Uterus (tissue), 2 donors: ENCODE measurements around the gene CALML5.

Experiments used
- CTCF ChIP-seq, 4 experiments: fragments of 200-600 bp in 2 of 4; fragments of 450-650 bp in 2 of 4; sonication (generic) in 2 of 4; IDR thresholded peaks; one replicate each; pipeline ENCODE4 v1.5.1; 2016 to 2019; ENCODE audit warnings: antibody characterized with exemption in 4 of 4, mild to moderate bottlenecking in 2 of 4, moderate library complexity in 1 of 4
- POLR2A ChIP-seq, 2 donors: fragments of 450-650 bp; IDR thresholded peaks; one replicate each; pipeline ENCODE4 v1.6.1; 2016; ENCODE audit warnings: antibody characterized with exemption in 2 of 2, mild to moderate bottlenecking in 1 of 2, moderate library complexity in 1 of 2

DNA sequence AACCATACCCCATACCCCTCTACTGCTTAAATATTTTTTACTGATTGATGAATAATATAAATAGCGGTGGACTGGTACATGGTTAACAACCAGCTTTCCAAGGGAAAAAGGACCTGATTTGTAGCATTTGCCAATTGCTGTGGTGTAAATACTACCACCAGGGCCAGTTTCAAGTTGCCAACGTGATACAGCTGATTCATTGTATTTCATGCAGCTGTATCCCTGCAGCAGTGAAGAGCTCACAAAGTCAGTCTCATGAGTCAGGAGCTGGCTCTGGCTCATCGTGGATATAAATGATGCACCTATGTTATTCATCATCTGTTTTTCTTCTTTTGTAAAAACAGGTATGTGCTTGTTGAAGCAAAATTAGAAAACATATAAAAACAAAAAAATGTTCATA is 15.2 kb downstream of the CALML5 start:
- TF ChIP-seq CTCF (IDR thresholded peaks at IDR 0.05), result no peak
- no peak for TF ChIP-seq POLR2A (IDR thresholded peaks at IDR 0.05)
